A549 (cell line): ENCODE data around the gene CAPN2.

Experiments used
- RNF2 ChIP-seq: fragments of 200-600 bp; sonication (generic); IDR thresholded peaks from 2 replicates; pipeline ENCODE4 v1.6.1; 2016; ENCODE audit warnings: low read depth, mild to moderate bottlenecking, antibody characterized with exemption, moderate library complexity, borderline replicate concordance
- TP53 ChIP-seq: fragments of 250-450 bp; sonication (Bioruptor Pico); IDR thresholded peaks from 2 replicates; pipeline ENCODE4 v1.5.0; 2021; ENCODE audit warnings: mild to moderate bottlenecking, moderate library complexity
- TF ChIP-seq, protein P1 (sequence below): fragments of 450-650 bp; IDR thresholded peaks from 2 replicates; pipeline ENCODE4 v1.6.1; 2014; ENCODE audit warnings: antibody characterized with exemption

DNA sequence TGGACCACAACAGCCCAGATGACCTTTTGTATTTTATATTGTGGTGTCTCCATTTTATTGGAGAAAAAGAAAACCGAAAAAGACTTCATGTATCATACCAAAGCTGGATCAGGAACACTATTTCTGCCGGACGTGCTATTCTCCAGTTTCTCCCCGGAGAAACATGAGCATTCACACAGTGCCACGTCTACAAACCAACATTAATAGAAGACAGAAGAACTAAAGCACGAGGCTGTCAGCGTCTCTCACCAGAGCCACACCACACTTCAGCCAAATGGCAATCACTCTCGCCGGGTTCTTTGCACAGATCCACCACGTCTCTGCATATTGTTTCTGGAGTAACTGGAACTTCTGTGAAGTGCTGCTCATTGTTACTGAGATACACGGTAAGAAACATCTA lies 108.6 kb downstream of the CAPN2 start:
- TF ChIP-seq, protein P1, sequence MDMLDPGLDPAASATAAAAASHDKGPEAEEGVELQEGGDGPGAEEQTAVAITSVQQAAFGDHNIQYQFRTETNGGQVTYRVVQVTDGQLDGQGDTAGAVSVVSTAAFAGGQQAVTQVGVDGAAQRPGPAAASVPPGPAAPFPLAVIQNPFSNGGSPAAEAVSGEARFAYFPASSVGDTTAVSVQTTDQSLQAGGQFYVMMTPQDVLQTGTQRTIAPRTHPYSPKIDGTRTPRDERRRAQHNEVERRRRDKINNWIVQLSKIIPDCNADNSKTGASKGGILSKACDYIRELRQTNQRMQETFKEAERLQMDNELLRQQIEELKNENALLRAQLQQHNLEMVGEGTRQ = no peak
- TF ChIP-seq RNF2 (no peak), TP53 (CRISPR knock-in tag) (no peak)
